LNCaP clone FGC (cell line): Measurements from ENCODE around the gene PTPN9.
"Not testable (repeated sequence)": the region's sequence is repeated elsewhere in the genome, so short reads cannot be mapped to it uniquely, and the experiment has no call there.

Source experiments
- DNase-seq: peaks from one replicate; pipeline ENCODE4 v3.0.0-alpha.2; 2011; ENCODE audit warnings: low read depth
- H3K4me3 ChIP-seq: 2 replicates; pipeline ENCODE4 v1.5.1; 2011; ENCODE audit warnings: mild to moderate bottlenecking, low read depth, low read length, control low read depth
- TF ChIP-seq, protein P1 (sequence below): IDR thresholded peaks from 2 replicates; pipeline ENCODE4 v1.5.1; 2012; ENCODE audit warnings: mild to moderate bottlenecking; ENCODE audit not compliant: control insufficient read depth, insufficient read depth; ENCODE audit errors: extremely low read depth

PTPN9 gene

DNA sequence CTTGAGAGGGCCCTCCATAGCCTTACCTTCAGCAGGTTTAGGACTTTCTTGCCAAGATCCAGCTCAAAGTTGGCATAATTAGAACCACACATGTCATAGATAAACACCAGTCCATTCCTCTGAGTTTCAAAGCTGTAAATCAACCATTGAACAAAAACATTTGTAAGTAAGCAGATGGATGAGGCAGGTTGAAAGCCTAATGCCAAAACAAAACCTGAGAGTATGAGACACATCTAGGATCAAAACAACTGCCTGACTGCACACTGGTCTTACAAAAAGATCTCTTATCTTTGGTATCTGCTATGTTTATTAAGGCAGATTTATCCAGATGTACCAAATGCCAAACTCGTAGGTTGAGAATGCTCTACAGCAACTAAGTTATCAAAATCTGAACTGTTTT is 61.9 kb downstream of the PTPN9 start:
- H3K4me3 ChIP-seq = no peak overlapping the region
- TF ChIP-seq, protein P1, sequence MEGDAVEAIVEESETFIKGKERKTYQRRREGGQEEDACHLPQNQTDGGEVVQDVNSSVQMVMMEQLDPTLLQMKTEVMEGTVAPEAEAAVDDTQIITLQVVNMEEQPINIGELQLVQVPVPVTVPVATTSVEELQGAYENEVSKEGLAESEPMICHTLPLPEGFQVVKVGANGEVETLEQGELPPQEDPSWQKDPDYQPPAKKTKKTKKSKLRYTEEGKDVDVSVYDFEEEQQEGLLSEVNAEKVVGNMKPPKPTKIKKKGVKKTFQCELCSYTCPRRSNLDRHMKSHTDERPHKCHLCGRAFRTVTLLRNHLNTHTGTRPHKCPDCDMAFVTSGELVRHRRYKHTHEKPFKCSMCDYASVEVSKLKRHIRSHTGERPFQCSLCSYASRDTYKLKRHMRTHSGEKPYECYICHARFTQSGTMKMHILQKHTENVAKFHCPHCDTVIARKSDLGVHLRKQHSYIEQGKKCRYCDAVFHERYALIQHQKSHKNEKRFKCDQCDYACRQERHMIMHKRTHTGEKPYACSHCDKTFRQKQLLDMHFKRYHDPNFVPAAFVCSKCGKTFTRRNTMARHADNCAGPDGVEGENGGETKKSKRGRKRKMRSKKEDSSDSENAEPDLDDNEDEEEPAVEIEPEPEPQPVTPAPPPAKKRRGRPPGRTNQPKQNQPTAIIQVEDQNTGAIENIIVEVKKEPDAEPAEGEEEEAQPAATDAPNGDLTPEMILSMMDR = no peak
- DNase-seq = no peak

DNA sequence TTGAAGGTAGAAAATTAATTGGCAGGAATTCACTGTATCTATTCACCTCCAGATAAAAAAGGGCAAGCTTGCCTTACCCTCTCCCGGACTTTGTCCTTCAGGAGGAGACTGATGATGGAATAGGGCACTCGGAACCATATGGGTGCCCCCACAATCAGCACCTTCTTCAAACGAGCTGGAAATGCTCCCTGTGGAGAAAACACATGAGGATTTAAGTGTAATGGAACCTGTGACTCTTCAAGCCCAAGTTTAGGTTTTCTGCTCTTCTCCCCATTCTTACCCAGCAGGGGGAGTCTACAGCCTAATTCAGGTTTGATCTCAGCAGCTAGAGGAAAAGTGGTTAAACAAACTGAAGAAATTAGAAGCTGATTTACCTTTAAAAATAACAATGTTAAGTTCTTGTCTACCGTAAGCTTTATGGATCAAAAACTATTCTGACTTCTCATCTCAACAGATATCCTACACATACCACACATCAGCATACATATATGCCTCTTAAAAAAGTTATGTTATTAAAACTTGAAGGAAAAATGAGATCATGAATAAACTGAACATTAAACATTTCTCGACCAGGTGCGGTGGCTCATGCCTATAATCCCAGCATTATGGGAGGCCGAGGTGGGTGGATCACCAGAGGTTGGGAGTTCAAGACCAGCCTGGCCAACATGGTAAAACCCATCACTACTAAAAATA is 70.1 kb downstream of the PTPN9 start:
- no peak for DNase-seq
- no peak overlapping the region for H3K4me3 ChIP-seq
- TF ChIP-seq, protein P1 = peak; percentile 60

DNA sequence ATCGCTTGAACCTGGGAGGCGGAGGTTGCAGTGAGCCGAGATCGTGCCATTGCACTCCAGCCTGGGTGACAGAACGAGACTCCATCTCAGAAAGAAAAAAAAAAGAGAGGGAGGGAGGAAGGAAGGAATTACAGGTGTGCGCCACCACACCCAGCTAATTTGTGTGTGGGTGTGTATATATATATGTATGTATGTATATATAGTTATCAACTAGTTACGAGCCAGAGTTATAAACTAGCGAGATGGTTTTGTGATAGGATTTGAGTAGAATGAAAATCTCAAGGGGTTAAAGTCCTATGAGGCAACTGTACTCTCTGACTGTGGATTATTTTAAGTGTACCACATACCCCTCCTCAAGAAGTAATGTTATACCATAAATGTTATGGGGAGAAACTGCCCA is 76.8 kb downstream of the PTPN9 start:
- no peak overlapping the region for H3K4me3 ChIP-seq
- TF ChIP-seq, protein P1 = no peak
- DNase-seq = no peak

DNA sequence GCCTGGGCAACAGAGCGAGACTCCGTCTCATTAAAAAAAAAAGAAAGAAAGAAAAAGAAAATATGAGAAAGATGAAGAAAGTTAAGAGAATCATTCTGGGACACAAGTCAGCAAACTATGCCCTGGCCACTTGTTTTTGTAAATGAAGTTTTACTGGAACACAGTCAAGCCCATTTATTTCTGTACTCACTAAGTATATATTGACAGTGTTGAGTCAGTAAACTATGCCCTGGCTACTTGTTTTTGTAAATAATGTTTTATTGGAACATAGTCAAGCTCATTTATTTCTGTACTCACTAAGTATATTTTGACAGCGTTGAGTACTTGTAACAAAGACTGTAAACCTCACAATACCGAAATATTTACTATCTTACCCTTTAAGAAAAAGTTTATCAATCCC is 85.4 kb downstream of the PTPN9 start:
- H3K4me3 ChIP-seq = no peak overlapping the region
- TF ChIP-seq, protein P1 = no peak
- DNase-seq = peak; percentile 97

DNA sequence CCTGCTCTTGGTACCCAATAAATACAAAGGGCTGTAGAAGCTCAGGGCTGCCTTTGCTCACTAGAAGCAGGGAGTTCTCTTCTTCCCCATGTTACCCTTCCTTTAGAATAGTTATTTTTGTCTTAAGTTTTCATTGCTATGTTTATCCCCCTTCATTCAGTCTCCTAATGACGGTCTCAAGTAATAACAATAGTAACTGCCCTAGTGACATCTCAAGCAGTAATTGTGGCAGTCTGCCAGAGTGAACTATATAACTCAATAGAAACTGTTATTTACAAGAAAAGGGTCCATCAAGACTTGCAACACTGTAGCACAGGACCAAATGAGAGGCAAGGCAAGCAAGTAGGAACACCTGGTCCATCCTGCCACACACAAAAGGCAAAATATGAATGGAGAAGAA is 95.2 kb downstream of the PTPN9 start:
- TF ChIP-seq, protein P1 = no peak

DNA sequence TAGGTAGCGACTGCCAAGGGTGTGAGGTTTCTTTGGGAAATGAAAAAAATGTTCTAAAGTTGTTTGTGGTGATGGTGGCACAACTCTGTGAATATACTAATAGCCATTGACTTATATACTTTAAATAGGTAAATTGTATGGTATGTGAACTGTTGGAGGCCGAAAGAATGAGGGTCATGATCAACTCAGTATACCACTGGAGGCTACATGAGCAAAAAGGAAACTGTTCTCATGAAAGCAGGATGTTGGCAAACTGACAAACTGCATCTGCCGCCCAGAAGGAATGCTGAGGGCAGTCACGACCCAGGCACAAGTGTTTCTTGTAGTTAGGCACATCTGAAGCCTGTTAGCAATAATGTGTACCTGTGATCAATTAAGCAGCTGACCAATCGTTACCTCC is 95.6 kb downstream of the PTPN9 start:
- DNase-seq, H3K4me3 ChIP-seq: not testable (repeated sequence)

More for the DNA sequence above, 95.2 kb downstream of the PTPN9 start:
- no peak overlapping the region for H3K4me3 ChIP-seq
- no peak for DNase-seq

DNA sequence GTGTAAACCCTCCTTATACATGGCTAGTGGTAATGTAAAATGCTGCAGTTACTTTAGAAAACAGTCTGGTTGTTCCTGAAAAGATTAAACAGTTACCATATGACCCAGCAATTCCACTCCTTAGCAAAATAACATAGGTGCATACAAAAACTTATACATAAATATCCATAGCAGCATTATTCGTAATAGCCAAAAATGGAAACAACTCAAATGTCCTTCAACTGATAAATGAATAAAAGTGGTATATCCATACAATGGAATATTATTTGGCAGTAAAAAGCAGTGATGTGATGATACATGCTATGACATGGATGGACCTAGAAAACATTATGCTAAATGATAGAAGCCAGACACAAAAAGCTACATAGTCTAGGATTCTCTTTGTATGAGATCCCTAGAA is 96.0 kb downstream of the PTPN9 start:
- TF ChIP-seq, protein P1 = no peak
- no peak for DNase-seq
- H3K4me3 ChIP-seq = no peak overlapping the region

DNA sequence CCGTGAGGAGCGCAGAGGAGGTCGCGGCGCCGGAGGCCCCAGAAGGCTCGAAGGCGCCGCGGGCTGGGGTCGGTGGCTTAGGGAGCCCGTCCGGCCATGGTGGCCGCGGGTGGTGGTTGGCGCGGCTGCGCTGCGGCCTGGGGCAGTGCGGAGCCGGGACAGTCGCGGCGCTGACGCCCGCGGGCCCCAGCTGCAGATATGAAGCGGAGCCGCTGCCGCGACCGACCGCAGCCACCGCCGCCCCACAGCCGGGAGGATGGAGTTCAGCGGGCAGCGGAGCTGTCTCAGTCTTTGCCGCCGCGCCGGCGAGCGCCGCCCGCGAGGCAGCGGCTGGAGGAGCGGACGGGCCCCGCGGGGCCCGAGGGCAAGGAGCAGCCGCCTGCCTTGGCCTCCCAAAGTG is 98.7 kb downstream of the PTPN9 start:
- not testable (repeated sequence) for DNase-seq, H3K4me3 ChIP-seq
